ENCODE data around the gene APOO. TPM values are rescaled to one million over a fixed set of nuclear protein-coding genes. Genes with fewer than 3 reads are reported as not detected.
A peak's percentile ranks its signal among the peaks of the same experiment; 100 is the strongest.

APOO gene
- total and polyA plus RNA-seq, 2 experiments from 2014 or later, result 32.8 to 72.4 TPM

DNA sequence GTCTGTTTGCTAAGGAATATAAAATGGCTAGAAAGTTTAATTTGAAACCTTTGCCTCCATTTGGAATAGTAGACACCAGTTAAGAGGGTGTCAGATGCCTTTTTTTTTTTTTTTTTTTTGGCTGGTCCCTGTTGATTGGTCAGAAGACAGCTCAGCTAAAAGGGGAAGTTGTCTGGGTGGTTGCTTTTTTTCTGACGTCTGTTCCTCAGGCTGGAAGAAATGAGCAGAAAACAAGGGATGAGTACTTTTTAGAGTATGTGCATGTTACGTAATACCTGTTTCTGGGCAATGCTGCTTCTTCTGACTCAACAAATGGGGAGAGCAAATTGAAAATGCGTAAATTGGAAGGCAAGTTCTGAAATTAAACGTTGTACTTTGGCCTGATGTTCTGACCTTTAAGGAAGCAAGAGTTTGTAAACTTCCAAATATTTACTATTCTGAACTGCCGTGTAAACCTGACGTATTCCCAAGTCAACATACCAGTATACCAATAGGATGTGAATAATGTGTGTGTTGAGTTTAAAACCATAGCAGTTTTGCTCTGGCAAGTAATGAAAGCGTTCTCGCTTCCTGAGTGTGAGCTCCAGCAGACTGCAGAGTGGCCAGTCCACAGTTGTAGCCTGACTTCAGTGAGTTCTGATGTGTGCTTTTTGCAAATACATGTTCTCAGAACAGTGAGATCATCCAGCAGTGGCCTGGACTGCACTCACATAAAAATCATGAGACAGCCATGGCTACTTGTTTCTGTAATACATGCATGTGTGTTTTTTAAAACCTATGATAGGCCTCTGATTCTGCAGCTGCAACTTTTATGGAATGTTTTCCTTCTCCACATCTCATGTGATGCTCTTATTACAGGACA lies 123.0 kb downstream of the APOO start:
- ATAC-seq (no peak), DNase-seq (ENCODE audit: low spot score) (no peak)
- Histone ChIP-seq H3K4me1 (ENCODE audit: insufficient read depth) (no peaks in the 10 kb centered on the region), H3K4me3 (peak overlapping the region; percentile 75; the same call in 1 of the 2 replicates), H4K20me1 (replicated peaks; ENCODE audit: insufficient read depth) (no peaks in the 10 kb centered on the region), H3K9me2 (ENCODE audit: insufficient read depth) (no peaks in the 10 kb centered on the region), H3K27ac (ENCODE audit: low read depth) (no peak overlapping the region), H3K4me2 (peak overlapping the region; percentile 77; the same call in 1 of the 2 replicates), H3K79me2 (replicated peaks; ENCODE audit: insufficient read depth) (peaks cover 4% of the 10 kb centered on the region; the same call in 1 of the 2 replicates), H2AFZ (no peak overlapping the region), H3K36me3 (ENCODE audit: insufficient read depth) (no peaks in the 10 kb centered on the region), H3K27me3 (ENCODE audit: insufficient read depth) (no peaks in the 10 kb centered on the region), H3F3A (replicated peaks; ENCODE audit: low read depth) (no peaks in the 10 kb centered on the region)
- Mint-ChIP-seq H3K4me1 (peaks cover 13% of the 10 kb centered on the region; the same call in 2 of the 3 replicates), H3K9me3 (no peaks in the 10 kb centered on the region), H3K36me3 (ENCODE audit: low read depth) (peaks cover 8% of the 10 kb centered on the region; the same call in 2 of the 3 replicates), H3K27me3 (ENCODE audit: insufficient read depth, low read depth, poor library complexity) (no peaks in the 10 kb centered on the region), H3K27ac (no peak overlapping the region), H3K4me3 (peak overlapping the region; percentile 94; the same call in 2 of the 3 replicates)
- TF ChIP-seq CREB1 (CRISPR knock-in tag; IDR thresholded peaks at IDR 0.05; ENCODE audit: low read depth) (no peak), STAT1 (IDR thresholded peaks at IDR 0.05; ENCODE audit: unreplicated experiment) (no peak), EZH2 (IDR thresholded peaks at IDR 0.05; ENCODE audit: low read depth, unreplicated experiment) (no peak), JUNB (IDR thresholded peaks at IDR 0.05; ENCODE audit: unreplicated experiment) (no peak), ZNF114 (CRISPR knock-in tag; IDR thresholded peaks at IDR 0.05) (no peak)
- TF ChIP-seq, protein P1, sequence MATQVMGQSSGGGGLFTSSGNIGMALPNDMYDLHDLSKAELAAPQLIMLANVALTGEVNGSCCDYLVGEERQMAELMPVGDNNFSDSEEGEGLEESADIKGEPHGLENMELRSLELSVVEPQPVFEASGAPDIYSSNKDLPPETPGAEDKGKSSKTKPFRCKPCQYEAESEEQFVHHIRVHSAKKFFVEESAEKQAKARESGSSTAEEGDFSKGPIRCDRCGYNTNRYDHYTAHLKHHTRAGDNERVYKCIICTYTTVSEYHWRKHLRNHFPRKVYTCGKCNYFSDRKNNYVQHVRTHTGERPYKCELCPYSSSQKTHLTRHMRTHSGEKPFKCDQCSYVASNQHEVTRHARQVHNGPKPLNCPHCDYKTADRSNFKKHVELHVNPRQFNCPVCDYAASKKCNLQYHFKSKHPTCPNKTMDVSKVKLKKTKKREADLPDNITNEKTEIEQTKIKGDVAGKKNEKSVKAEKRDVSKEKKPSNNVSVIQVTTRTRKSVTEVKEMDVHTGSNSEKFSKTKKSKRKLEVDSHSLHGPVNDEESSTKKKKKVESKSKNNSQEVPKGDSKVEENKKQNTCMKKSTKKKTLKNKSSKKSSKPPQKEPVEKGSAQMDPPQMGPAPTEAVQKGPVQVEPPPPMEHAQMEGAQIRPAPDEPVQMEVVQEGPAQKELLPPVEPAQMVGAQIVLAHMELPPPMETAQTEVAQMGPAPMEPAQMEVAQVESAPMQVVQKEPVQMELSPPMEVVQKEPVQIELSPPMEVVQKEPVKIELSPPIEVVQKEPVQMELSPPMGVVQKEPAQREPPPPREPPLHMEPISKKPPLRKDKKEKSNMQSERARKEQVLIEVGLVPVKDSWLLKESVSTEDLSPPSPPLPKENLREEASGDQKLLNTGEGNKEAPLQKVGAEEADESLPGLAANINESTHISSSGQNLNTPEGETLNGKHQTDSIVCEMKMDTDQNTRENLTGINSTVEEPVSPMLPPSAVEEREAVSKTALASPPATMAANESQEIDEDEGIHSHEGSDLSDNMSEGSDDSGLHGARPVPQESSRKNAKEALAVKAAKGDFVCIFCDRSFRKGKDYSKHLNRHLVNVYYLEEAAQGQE (IDR thresholded peaks at IDR 0.05; ENCODE audit: unreplicated experiment), result no peak

DNA sequence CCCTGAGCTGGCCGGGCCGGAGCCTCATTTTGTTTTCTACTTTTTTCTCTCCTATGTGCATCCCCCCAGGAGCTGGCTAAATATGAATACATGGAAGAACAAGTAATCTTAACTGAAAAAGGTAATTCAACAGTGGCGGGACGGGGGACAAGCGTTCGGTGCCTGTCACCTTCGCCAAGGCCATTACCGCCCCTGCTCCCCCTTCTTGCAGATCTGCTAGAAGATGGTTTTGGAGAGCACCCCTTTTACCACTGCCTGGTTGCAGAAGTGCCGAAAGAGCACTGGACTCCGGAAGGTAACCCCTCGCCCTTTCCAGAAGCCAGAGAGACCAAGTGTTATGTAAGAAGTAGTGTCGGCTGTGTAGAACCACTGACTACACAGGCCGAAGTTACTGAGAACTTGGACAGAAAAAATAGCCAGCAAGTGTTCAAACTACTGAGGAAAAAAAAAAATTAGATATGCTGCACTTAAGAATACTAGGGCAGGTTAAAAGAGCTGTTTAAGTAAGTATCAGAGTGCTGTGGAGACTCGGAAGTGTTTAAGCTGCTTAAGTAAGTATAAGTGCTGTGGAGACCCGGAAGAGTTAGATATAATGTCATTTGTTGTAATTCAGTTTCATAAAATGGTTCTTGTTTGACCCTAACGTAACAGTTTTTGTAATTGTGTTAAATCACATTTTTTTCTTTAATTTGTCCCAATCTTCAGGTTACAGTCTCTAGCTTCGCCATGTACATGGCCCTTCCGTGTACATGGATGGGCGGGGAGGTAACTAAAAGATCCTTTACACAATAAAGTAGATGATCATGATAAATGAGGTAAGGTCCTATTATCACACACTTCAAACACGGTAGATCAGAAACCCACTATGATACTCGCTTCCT lies 123.9 kb downstream of the APOO start:
- H3K4me1 Mint-ChIP-seq, result peaks cover 13% of the 10 kb centered on the region; the same call in 2 of the 3 replicates
- H3K27me3 Mint-ChIP-seq (ENCODE audit: insufficient read depth, low read depth, poor library complexity), result no peaks in the 10 kb centered on the region
- peak overlapping the region; percentile 75; the same call in 1 of the 2 replicates for H3K27ac Mint-ChIP-seq
- H4K20me1 ChIP-seq (replicated peaks; ENCODE audit: insufficient read depth), result no peaks in the 10 kb centered on the region
- no peaks in the 10 kb centered on the region for H3K36me3 ChIP-seq (ENCODE audit: insufficient read depth)
- H3K9me3 Mint-ChIP-seq, result no peaks in the 10 kb centered on the region
- H3F3A ChIP-seq (replicated peaks; ENCODE audit: low read depth), result no peaks in the 10 kb centered on the region
- no peak overlapping the region for H3K27ac ChIP-seq (ENCODE audit: low read depth)
- peaks cover 4% of the 10 kb centered on the region; the same call in 1 of the 2 replicates for H3K79me2 ChIP-seq (replicated peaks; ENCODE audit: insufficient read depth)
- peak overlapping the region; percentile 77 for H3K4me2 ChIP-seq
- H3K4me1 ChIP-seq (ENCODE audit: insufficient read depth), result no peaks in the 10 kb centered on the region
- DNase-seq (ENCODE audit: low spot score) (no peak), ATAC-seq (no peak)
- H3K9me2 ChIP-seq (ENCODE audit: insufficient read depth), result no peaks in the 10 kb centered on the region
- H3K4me3 Mint-ChIP-seq, result peak overlapping the region; percentile 94
- H3K4me3 ChIP-seq, result peak overlapping the region; percentile 75
- no peak overlapping the region for H2AFZ ChIP-seq
- H3K27me3 ChIP-seq (ENCODE audit: insufficient read depth), result no peaks in the 10 kb centered on the region
- peaks cover 8% of the 10 kb centered on the region; the same call in 2 of the 3 replicates for H3K36me3 Mint-ChIP-seq (ENCODE audit: low read depth)
- TF ChIP-seq, protein P2, sequence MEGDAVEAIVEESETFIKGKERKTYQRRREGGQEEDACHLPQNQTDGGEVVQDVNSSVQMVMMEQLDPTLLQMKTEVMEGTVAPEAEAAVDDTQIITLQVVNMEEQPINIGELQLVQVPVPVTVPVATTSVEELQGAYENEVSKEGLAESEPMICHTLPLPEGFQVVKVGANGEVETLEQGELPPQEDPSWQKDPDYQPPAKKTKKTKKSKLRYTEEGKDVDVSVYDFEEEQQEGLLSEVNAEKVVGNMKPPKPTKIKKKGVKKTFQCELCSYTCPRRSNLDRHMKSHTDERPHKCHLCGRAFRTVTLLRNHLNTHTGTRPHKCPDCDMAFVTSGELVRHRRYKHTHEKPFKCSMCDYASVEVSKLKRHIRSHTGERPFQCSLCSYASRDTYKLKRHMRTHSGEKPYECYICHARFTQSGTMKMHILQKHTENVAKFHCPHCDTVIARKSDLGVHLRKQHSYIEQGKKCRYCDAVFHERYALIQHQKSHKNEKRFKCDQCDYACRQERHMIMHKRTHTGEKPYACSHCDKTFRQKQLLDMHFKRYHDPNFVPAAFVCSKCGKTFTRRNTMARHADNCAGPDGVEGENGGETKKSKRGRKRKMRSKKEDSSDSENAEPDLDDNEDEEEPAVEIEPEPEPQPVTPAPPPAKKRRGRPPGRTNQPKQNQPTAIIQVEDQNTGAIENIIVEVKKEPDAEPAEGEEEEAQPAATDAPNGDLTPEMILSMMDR (conservative IDR thresholded peaks at IDR 0.05; ENCODE audit: low read depth in 2 of 2), result no peak
- TF ChIP-seq, protein P3, sequence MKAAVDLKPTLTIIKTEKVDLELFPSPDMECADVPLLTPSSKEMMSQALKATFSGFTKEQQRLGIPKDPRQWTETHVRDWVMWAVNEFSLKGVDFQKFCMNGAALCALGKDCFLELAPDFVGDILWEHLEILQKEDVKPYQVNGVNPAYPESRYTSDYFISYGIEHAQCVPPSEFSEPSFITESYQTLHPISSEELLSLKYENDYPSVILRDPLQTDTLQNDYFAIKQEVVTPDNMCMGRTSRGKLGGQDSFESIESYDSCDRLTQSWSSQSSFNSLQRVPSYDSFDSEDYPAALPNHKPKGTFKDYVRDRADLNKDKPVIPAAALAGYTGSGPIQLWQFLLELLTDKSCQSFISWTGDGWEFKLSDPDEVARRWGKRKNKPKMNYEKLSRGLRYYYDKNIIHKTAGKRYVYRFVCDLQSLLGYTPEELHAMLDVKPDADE (IDR thresholded peaks at IDR 0.05), result no peak
